NCI-H2227 (cell line): Measurements from ENCODE around the gene POU2AF1.
"Not testable (repeated sequence)": the region's sequence is repeated elsewhere in the genome, so short reads cannot be mapped to it uniquely, and the experiment has no call there.

ENCODE experiments used
- DNase-seq: peaks from one replicate; lab custom pipeline; 2025; ENCODE audit not compliant: unreplicated experiment; lab: John Stamatoyannopoulos, UW

The POU2AF1 gene

GRCh38 chr11:111409915-111410314 lies 30.8 kb upstream of the POU2AF1 start:
- no peak for DNase-seq

GRCh38 chr11:111408789-111409727 lies 30.0 kb upstream of the POU2AF1 start:
- DNase-seq, result no peak

GRCh38 chr11:111407652-111408051 lies 28.6 kb upstream of the POU2AF1 start:
- no peak for DNase-seq

GRCh38 chr11:111406589-111406988 lies 27.5 kb upstream of the POU2AF1 start:
- DNase-seq, result no peak

GRCh38 chr11:111406091-111406490 lies 27.0 kb upstream of the POU2AF1 start:
- no peak for DNase-seq

GRCh38 chr11:111405551-111405950 lies 26.5 kb upstream of the POU2AF1 start:
- no peak for DNase-seq

GRCh38 chr11:111403051-111403726 lies 24.1 kb upstream of the POU2AF1 start:
- no peak for DNase-seq

- no peak for DNase-seq
Observed at GRCh38 chr11:111402411-111402810, 23.3 kb upstream of the POU2AF1 start.

GRCh38 chr11:111401957-111402356 lies 22.9 kb upstream of the POU2AF1 start:
- not testable (repeated sequence) for DNase-seq

GRCh38 chr11:111400595-111400994 lies 21.5 kb upstream of the POU2AF1 start:
- DNase-seq, result no peak

GRCh38 chr11:111399187-111400031 lies 20.3 kb upstream of the POU2AF1 start:
- no peak for DNase-seq

- no peak for DNase-seq
Observed at GRCh38 chr11:111397034-111397433, 18.0 kb upstream of the POU2AF1 start.

GRCh38 chr11:111395749-111396148 lies 16.7 kb upstream of the POU2AF1 start:
- no peak for DNase-seq

GRCh38 chr11:111395081-111395480 lies 16.0 kb upstream of the POU2AF1 start:
- DNase-seq, result no peak

GRCh38 chr11:111394147-111394546 lies 15.1 kb upstream of the POU2AF1 start:
- not testable (repeated sequence) for DNase-seq

- DNase-seq, result no peak
Observed at GRCh38 chr11:111393585-111393984, 14.5 kb upstream of the POU2AF1 start.

- no peak for DNase-seq
Observed at GRCh38 chr11:111393096-111393495, 14.0 kb upstream of the POU2AF1 start.

GRCh38 chr11:111392552-111392951 lies 13.5 kb upstream of the POU2AF1 start:
- no peak for DNase-seq

GRCh38 chr11:111391328-111392124 lies 12.5 kb upstream of the POU2AF1 start:
- no peak for DNase-seq

GRCh38 chr11:111388842-111389241 lies 9.8 kb upstream of the POU2AF1 start:
- DNase-seq, result no peak
